GM19463 (cell line): ENCODE data around the gene TATDN2.
"Not testable (repeated sequence)": the region's sequence is repeated elsewhere in the genome, so short reads cannot be mapped to it uniquely, and the experiment has no call there.

Experiments
- ATAC-seq: cut with Tn5 transposase; IDR thresholded peaks from one replicate; pipeline ENCODE4 v1.9.1; 2021; ENCODE audit warnings: mild to moderate bottlenecking, moderate library complexity; ENCODE audit not compliant: unreplicated experiment

Gene TATDN2

GRCh38 chr3:10235551-10235950 is 12.7 kb upstream of the TATDN2 start:
- ATAC-seq = no peak

DNA sequence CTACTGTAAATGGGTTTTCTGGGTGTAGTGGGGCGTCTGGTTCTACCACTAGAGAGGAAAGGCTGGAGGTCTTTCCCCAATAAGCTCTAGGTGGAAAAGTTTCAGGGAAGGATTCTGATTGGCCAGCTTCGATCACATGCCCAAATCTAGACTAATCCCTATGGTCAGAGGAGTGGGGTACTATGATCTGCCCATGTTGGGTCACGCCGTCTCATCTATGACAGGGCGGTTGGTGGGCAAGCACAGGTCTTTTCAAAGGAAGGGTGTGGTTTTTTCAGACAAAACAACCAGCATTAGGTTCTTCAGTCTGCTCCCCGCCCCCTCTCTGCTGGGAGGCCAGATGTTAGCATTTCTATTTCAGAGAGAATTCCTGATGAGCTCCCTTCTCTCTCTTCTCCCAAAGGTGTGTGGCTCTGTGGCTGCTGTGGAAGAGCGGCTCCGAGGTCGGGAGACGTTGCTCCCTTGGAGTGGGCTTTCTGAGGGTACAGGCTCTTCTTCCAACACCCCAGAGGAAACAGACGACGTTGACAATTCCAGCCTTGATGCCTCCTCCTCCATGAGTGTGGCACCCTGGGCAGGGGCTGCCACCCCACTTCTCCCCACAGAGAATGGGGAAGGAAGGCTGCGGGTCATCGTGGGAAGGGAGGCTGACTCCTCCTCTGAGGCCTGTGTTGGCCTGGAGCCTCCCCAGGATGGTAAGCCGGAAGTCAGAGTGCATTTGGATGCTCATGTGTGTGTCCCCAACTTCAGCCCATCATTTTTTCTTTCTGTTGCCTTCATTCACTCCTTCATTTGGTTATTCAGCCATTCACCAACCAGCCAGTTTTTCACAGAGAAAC is 9.7 kb upstream of the TATDN2 start:
- no peak for ATAC-seq

DNA sequence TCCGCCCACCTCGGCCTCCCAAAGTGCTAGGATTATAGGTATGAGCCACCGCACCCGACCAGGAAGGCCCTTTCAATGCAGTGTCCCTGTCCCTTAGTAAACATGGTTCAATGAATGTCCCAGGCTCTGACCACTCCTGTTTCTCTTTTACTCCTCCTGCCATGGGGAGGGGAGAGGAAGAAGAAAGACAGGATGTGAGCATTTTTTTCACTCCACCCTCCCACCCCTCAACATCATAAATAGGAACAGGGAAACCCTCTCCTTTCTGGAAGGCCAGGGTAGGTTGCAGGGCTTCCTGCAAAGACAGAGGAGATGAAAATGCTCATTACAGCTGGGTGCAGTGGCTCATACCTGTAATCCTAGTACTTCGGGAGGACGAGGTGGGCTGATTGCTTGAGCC is 7.5 kb upstream of the TATDN2 start:
- ATAC-seq = no peak

- no peak for ATAC-seq
Measured at GRCh38 chr3:10242182-10243065, 5.8 kb upstream of the TATDN2 start.

- no peak for ATAC-seq
Measured at GRCh38 chr3:10244009-10244408, 4.2 kb upstream of the TATDN2 start.

DNA sequence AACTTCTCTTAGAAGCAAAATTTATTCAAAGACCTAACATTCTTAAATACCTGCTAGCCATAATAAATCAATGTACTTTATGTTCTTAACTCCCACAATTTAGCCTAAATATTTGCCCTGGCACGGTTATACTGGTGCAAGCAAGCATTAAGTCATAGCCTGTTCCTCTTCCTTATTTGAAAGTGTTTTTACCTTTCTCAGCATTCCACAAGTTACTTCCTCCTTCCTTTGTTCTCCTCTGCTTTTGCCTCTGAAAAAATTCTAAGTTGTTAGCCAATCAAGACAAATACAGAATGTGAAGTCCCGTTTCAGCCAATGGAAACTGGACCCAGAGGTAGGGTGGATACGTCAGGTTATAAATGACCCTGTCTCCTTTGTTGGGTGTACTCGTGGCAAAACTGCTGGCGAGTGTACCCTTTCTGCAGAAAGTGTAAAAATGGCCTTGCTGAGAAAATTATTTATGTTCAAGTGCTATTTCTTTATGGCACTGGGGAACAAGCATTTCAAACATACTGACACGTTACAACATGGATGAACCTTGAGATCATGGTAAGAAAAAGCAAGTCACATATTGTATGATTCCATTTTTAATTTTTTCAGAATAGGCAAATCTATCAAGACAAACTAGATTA is 3.1 kb upstream of the TATDN2 start:
- ATAC-seq = no peak

- no peak for ATAC-seq
Measured at GRCh38 chr3:10247679-10248183, 528 bp upstream of the TATDN2 start.

GRCh38 chr3:10248984-10249748 is 907 bp downstream of the TATDN2 start:
- no peak for ATAC-seq

DNA sequence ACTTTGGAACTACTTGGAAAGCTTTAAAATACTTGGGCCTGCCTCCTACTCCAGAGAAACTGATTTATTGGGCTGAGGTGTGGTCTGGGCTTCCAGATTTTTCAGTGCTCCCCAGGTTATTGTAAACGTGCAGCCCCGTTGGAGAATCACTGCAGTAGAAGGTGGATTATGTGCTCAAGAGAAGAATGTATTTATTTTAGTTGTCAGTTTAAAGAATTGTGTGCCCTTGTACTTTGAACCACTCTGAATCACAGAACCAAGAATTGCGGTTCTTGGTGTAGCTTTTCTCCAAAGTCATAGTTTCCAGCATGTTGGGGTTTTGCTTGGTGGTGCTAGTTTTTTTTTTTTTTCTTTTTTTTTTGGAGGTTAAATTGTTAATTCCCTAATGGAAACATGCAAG is 1.6 kb downstream of the TATDN2 start:
- no peak for ATAC-seq

GRCh38 chr3:10251006-10251405 is 2.7 kb downstream of the TATDN2 start:
- ATAC-seq = no peak

DNA sequence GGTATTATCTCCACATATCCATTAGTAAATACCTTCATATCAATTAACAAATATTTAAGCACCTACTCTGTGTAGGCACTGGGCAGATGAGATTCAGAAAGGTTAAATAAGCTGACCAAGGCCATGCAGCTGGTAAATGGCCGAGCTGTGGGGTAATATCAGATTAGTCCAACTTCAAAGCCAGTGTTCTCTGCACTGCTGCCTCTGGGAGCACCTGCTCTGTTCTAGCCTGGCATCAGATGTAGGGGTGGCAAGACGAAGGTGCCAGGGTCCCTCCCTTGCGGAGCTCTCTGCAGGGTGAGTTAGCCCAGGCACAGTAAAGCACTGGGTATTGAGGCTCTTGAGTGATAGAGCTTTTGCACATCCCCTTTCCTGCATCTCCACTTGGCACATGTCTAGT is 5.5 kb downstream of the TATDN2 start:
- ATAC-seq = no peak

- no peak for ATAC-seq
Measured at GRCh38 chr3:10255835-10256234, 7.6 kb downstream of the TATDN2 start.

DNA sequence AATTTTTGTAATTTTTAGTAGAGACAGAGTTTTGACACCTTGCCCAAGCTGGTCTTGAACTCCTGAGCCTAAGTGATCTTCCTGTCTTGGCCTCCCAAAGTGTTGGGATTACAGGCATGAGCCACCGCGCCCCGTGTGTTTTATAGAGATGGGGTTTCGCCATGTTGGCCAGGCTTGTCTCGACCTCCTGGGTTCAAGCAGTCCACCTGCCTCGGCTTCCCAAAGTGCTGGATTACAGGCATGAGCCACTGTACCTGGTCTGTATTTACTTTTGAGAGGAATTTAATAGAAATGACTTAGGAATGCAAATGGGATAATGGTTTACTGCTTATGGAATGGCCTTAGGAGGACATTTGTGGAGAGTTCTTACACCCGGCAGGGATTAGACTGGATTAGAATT is 10.8 kb downstream of the TATDN2 start:
- ATAC-seq = no peak

DNA sequence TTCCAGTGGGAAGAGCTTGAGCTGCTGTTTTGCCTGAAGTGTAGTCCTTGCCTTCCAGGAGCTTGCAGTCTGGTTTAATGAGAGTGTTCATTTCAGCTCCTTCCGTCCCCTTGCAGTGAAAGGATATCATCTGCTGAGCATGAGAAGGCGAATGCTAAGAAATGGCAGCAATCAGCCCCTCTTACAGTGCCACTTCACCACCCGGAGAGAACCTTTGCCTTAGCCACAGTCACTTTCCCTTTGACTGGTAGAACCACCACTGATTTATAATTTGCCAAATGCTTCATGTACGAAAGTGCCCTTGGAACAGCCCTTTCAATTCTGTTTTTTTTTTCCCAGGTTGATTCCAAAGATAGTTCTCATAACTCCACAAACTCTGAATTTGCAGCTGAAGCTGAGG is 11.5 kb downstream of the TATDN2 start:
- no peak for ATAC-seq

DNA sequence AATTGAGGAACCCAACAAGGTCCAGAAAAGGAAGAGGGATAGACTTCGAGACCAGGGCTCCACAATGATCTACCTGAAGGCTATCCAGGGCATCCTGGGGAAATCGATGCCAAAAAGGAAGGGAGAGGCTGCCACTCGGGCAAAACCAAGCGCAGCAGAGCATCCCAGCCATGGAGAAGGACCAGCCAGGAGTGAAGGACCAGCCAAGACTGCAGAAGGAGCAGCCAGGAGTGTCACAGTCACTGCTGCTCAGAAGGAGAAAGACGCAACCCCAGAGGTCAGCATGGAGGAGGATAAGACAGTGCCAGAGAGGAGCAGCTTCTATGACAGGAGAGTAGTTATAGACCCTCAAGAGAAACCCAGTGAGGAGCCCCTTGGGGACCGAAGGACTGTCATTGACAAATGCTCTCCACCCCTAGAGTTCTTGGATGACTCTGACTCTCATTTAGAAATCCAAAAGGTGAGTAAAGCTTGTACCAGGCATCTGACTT is 12.0 kb downstream of the TATDN2 start:
- no peak for ATAC-seq

GRCh38 chr3:10262027-10262426 is 13.8 kb downstream of the TATDN2 start:
- no peak for ATAC-seq

DNA sequence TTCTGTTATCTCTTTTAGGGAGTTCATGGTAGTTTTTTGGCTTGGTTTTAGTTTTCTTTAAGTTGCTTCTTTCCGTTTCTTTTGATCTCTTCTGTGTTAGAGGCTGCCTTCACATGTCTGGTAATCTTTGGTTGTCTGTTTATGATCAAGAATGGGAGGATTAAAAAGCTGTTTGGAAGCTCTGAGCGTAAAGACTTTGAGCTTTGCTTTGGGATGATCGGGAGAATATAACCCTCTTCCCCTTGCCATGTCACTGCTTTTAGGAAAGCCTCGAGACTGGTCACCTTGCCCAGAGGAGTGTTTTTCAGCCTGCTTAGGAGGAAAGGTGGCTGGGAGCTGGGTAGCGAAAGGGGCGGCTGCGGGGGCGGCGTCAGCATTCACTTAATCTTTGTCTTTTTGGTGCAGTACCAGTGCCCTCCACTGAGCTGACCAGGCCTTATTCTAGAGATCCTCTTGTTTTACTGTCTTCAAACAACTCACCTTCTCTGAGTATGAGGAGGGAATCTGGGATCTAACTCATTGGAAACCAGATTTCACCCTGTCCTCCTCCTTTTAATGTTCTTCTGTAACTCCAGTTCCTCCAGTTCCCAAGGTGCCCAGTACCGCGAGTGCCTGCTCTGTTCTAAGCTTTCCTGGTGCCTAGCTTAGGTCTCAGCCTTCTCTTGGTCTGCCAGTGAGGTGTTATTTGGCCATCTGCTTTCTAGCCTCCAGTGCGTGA is 15.5 kb downstream of the TATDN2 start:
- ATAC-seq = no peak

DNA sequence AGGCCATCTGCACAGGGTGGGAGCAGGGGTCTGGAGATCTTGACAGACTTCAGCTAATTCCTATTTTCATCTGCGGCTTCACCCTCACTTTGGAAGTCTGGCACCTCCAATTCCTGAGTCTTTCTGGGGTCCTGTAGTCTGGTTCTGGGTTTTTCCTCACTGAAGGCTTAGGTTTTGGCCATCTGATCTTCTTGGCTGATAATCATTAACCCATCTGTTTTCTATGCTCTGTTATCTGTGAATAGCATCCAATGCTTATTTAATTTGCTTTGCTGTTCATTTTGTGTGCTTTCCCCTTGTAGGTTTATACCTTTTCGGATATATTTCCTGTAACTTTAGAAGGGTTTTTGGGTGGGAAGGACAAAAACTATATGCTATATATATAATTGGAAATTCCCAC is 17.6 kb downstream of the TATDN2 start:
- no peak for ATAC-seq

GRCh38 chr3:10266936-10267335 is 18.7 kb downstream of the TATDN2 start:
- not testable (repeated sequence) for ATAC-seq

DNA sequence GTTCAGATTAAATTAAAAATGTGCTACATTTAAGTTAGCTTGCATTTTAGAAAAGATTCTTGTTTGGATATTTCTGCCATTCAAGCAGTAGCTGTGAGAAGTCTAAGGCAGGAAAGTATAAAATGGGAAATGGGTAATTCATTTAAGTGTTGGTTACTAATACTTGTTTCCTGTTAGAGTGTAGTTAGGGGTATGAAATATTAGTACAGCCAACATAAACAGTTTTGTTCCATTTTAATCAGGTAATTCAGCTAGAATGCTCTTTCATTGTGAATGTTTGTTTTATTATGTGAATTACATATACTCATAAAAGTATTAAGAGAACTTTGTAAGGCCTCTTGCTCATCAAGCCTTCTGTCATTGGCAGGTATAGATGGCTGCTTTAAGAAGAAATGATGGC is 19.9 kb downstream of the TATDN2 start:
- ATAC-seq = no peak
